SK-N-SH (cell line): ENCODE results near the gene SST. TPM values are rescaled to one million over a fixed set of nuclear protein-coding genes. Genes with fewer than 3 reads are reported as not detected.

Source experiments
- CTCF ChIA-PET: fragments of 300-600, 350-600 bp; formaldehyde crosslinking; extraction: SDS; loops from one replicate; lab custom pipeline; 2021; lab: Yijun Ruan, JAX
- POLR2A ChIA-PET: fragments of 350-600 bp; sonication (Branson Sonifier 250); formaldehyde crosslinking; extraction: SDS; loops from one replicate; lab custom pipeline; 2020; ENCODE audit warnings: antibody characterized with exemption, inconsistent platforms; lab: Yijun Ruan, JAX
- DNase-seq: peaks from one replicate; pipeline ENCODE4 v3.0.0; 2012
- H2AFZ ChIP-seq: fragments of 200-600 bp; sonication (generic); 2 replicates; pipeline ENCODE4 v1.8.1; 2016; ENCODE audit warnings: antibody characterized with exemption, mild to moderate bottlenecking, low read depth
- H3F3A ChIP-seq: fragments of 200-600 bp; sonication (generic); replicated peaks from 2 replicates; pipeline ENCODE3; 2016; ENCODE audit warnings: antibody characterized with exemption, mild to moderate bottlenecking; ENCODE audit not compliant: insufficient read depth
- H3K27ac ChIP-seq, 2 experiments: fragments of 200-500 bp in 1 of 2; fragments of 200-600 bp in 1 of 2; sonication (Bioruptor generic) in 1 of 2; sonication (generic), shearing (Covaris generic) in 1 of 2; 2 replicates each; pipeline versions ENCODE4 v1.5.1 to v1.6.1; 2014 to 2016; ENCODE audit warnings: low read depth in 2 of 2, inconsistent platforms in 1 of 2, low read length in 1 of 2, mild to moderate bottlenecking in 1 of 2, mixed read lengths in 1 of 2
- H3K27me3 ChIP-seq: fragments of 200-600 bp; sonication (generic), shearing (Covaris generic); 2 replicates; pipeline ENCODE4 v1.6.1; 2016; ENCODE audit warnings: mixed run types; ENCODE audit not compliant: insufficient read depth
- H3K36me3 ChIP-seq, 2 experiments: fragments of 200-500 bp in 1 of 2; fragments of 200-600 bp in 1 of 2; sonication (Bioruptor generic) in 1 of 2; sonication (generic) in 1 of 2; replicated peaks in 1 of 2; 2 replicates each; pipeline versions ENCODE3 to v1.5.1; 2014 to 2016; ENCODE audit warnings: low read length in 1 of 2, mild to moderate bottlenecking in 1 of 2; ENCODE audit not compliant: insufficient read depth in 2 of 2, control insufficient read depth in 1 of 2
- H3K4me1 ChIP-seq, 2 experiments: fragments of 200-500 bp in 1 of 2; fragments of 200-600 bp in 1 of 2; sonication (Bioruptor generic) in 1 of 2; sonication (generic), shearing (Covaris generic) in 1 of 2; 2 replicates each; pipeline versions ENCODE4 v1.5.1 to v1.6.1; 2014 to 2016; ENCODE audit warnings: low read depth in 1 of 2, low read length in 1 of 2, mixed run types in 1 of 2; ENCODE audit not compliant: insufficient read depth in 2 of 2, control insufficient read depth in 1 of 2
- H3K4me2 ChIP-seq: fragments of 200-600 bp; sonication (generic), shearing (Covaris generic); 2 replicates; pipeline ENCODE4 v1.6.1; 2017; ENCODE audit warnings: mixed run types
- H3K4me3 ChIP-seq, 2 experiments: fragments of 200-500 bp in 1 of 2; fragments of 200-600 bp in 1 of 2; sonication (Bioruptor generic) in 1 of 2; sonication (generic), shearing (Covaris generic) in 1 of 2; 2 replicates each; pipeline versions ENCODE4 v1.5.1 to v1.8.1; 2014 to 2016; ENCODE audit warnings: low read depth in 2 of 2, inconsistent platforms in 1 of 2, low read length in 1 of 2, mild to moderate bottlenecking in 1 of 2, mixed read lengths in 1 of 2, moderate library complexity in 1 of 2
- H3K79me2 ChIP-seq: fragments of 200-600 bp; sonication (generic); 2 replicates; pipeline ENCODE4 v1.8.1; 2017; ENCODE audit warnings: mild to moderate bottlenecking; ENCODE audit not compliant: insufficient read depth
- H3K9ac ChIP-seq: fragments of 200-600 bp; sonication (generic); 2 replicates; pipeline ENCODE4 v1.6.1; 2017; ENCODE audit warnings: mixed run types
- H3K9me2 ChIP-seq: fragments of 200-600 bp; sonication (generic); 2 replicates; pipeline ENCODE4 v1.6.1; 2017; ENCODE audit warnings: mixed run types
- H3K9me3 ChIP-seq: fragments of 200-600 bp; sonication (generic); 2 replicates; pipeline ENCODE4 v1.6.1; 2017; ENCODE audit warnings: mixed run types, mild to moderate bottlenecking, moderate library complexity
- H4K20me1 ChIP-seq: fragments of 200-600 bp; sonication (generic); 2 replicates; pipeline ENCODE4 v1.6.1; 2017; ENCODE audit warnings: mild to moderate bottlenecking, mixed run types; ENCODE audit not compliant: insufficient read depth
- FOXJ3 ChIP-seq: sonication (generic); formaldehyde crosslinking; IDR thresholded peaks from 2 replicates; pipeline ENCODE4 v1.5.1; 2020; ENCODE audit warnings: mild to moderate bottlenecking, missing genetic modification reagents
- GATA2 ChIP-seq: sonication (generic); formaldehyde crosslinking; IDR thresholded peaks from 2 replicates; pipeline ENCODE4 v1.5.0; 2020; ENCODE audit warnings: mild to moderate bottlenecking, missing genetic modification reagents
- RFX5 ChIP-seq: IDR thresholded peaks from 2 replicates; pipeline ENCODE4 v1.6.1; 2012; ENCODE audit warnings: mild to moderate bottlenecking, improper control_type of control experiment, low read length
- SIN3A ChIP-seq: IDR thresholded peaks from 2 replicates; pipeline ENCODE4 v1.6.1; 2012; ENCODE audit warnings: low read depth, mild to moderate bottlenecking, low read length, moderate library complexity, borderline replicate concordance
- TAF1 ChIP-seq: IDR thresholded peaks from 2 replicates; pipeline ENCODE4 v1.6.1; 2012; ENCODE audit warnings: low read depth, mild to moderate bottlenecking, low read length, moderate library complexity, borderline replicate concordance
- TEAD4 ChIP-seq: IDR thresholded peaks from 2 replicates; pipeline ENCODE4 v1.4.0; 2012; ENCODE audit warnings: mild to moderate bottlenecking, borderline replicate concordance; ENCODE audit not compliant: insufficient read depth
- WGBS: methylation state at CpG from one replicate; pipeline ENCODE4 v1.1.6; 2017; ENCODE audit warnings: low lambda C conversion rate; 5-methylcytosine and 5-hydroxymethylcytosine counted together
- polyA plus RNA-seq, 3 experiments: library from polyadenylated mRNA; depleted of rRNA; stranded (reverse); fragments of >200 nt; gene quantifications; 2 replicates each; pipeline ENCODE4 v1.2.3, GENCODE V29; 2012
- TF ChIP-seq, protein P1 (sequence below): IDR thresholded peaks from 2 replicates; pipeline ENCODE4 v1.6.1; 2012; ENCODE audit warnings: mild to moderate bottlenecking, low read depth, low read length, moderate library complexity
- TF ChIP-seq, protein P2 (sequence below): fragments of 200-600 bp; sonication (generic); IDR thresholded peaks from 2 replicates; pipeline ENCODE4 v1.6.1; 2017; ENCODE audit warnings: antibody characterized with exemption, mild to moderate bottlenecking, moderate library complexity
- TF ChIP-seq, protein P3 (sequence below): IDR thresholded peaks from 2 replicates; pipeline ENCODE4 v1.4.0; 2012; ENCODE audit warnings: low read depth
- TF ChIP-seq, protein P4 (sequence below): IDR thresholded peaks from 2 replicates; pipeline ENCODE4; 2012
- TF ChIP-seq, protein P5 (sequence below): IDR thresholded peaks from 2 replicates; pipeline ENCODE4 v1.4.0; 2012; ENCODE audit warnings: low read depth, borderline replicate concordance

Gene SST
- polyA plus RNA-seq, 1 of the 3 experiments (the other 2 are of a cell fraction) = not detected

DNA sequence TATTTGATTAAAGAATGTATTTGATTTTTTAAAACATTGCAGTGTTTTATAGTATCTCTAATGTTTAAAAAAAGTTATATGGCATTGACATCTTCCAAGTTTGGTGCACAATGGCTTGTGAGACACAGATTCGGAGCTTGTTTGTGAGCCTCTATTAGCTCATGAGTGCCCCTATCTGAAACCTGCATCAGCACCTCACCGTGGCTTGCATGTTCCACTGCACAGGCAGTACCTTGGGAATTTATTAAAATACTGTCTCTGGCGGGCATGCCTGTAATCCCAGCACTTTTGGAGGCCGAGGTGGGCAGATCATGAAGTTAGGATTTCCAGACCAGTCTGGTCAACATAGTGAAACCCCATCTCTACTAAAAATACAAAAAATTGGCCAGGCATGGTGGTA is 39.0 kb upstream of the SST start:
- Histone ChIP-seq H3K9ac (no peak overlapping the region), H3K27me3 (no peaks in the 10 kb centered on the region; the same call in 1 of the 2 replicates), H3K9me3 (no peaks in the 10 kb centered on the region), H3K79me2 (no peaks in the 10 kb centered on the region), H3K4me2 (no peak overlapping the region), H3K9me2 (no peaks in the 10 kb centered on the region), H2AFZ (no peak overlapping the region), H4K20me1 (no peaks in the 10 kb centered on the region), H3K4me3 (no peak overlapping the region), H3K4me1 (no peaks in the 10 kb centered on the region), H3K27ac (no peak overlapping the region), H3F3A (no peaks in the 10 kb centered on the region), H3K36me3 (no peaks in the 10 kb centered on the region)
- CTCF ChIA-PET = interaction anchor here (0.6 to 3.4 kb wide), 6 partner anchors 12 to 390 kb away, joined by 3 to 14 read pairs (median 4); no protein-coding TSS in a partner anchor
- WGBS = 10% methylated on average over 4 of the region's 4 CpGs
- TF ChIP-seq, protein P1, sequence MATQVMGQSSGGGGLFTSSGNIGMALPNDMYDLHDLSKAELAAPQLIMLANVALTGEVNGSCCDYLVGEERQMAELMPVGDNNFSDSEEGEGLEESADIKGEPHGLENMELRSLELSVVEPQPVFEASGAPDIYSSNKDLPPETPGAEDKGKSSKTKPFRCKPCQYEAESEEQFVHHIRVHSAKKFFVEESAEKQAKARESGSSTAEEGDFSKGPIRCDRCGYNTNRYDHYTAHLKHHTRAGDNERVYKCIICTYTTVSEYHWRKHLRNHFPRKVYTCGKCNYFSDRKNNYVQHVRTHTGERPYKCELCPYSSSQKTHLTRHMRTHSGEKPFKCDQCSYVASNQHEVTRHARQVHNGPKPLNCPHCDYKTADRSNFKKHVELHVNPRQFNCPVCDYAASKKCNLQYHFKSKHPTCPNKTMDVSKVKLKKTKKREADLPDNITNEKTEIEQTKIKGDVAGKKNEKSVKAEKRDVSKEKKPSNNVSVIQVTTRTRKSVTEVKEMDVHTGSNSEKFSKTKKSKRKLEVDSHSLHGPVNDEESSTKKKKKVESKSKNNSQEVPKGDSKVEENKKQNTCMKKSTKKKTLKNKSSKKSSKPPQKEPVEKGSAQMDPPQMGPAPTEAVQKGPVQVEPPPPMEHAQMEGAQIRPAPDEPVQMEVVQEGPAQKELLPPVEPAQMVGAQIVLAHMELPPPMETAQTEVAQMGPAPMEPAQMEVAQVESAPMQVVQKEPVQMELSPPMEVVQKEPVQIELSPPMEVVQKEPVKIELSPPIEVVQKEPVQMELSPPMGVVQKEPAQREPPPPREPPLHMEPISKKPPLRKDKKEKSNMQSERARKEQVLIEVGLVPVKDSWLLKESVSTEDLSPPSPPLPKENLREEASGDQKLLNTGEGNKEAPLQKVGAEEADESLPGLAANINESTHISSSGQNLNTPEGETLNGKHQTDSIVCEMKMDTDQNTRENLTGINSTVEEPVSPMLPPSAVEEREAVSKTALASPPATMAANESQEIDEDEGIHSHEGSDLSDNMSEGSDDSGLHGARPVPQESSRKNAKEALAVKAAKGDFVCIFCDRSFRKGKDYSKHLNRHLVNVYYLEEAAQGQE = no peak
- TF ChIP-seq, protein P2, sequence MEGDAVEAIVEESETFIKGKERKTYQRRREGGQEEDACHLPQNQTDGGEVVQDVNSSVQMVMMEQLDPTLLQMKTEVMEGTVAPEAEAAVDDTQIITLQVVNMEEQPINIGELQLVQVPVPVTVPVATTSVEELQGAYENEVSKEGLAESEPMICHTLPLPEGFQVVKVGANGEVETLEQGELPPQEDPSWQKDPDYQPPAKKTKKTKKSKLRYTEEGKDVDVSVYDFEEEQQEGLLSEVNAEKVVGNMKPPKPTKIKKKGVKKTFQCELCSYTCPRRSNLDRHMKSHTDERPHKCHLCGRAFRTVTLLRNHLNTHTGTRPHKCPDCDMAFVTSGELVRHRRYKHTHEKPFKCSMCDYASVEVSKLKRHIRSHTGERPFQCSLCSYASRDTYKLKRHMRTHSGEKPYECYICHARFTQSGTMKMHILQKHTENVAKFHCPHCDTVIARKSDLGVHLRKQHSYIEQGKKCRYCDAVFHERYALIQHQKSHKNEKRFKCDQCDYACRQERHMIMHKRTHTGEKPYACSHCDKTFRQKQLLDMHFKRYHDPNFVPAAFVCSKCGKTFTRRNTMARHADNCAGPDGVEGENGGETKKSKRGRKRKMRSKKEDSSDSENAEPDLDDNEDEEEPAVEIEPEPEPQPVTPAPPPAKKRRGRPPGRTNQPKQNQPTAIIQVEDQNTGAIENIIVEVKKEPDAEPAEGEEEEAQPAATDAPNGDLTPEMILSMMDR = peak; percentile 30; the same call in 1 of the 2 replicates
- POLR2A ChIA-PET = no interaction called here
- DNase-seq = no peak

DNA sequence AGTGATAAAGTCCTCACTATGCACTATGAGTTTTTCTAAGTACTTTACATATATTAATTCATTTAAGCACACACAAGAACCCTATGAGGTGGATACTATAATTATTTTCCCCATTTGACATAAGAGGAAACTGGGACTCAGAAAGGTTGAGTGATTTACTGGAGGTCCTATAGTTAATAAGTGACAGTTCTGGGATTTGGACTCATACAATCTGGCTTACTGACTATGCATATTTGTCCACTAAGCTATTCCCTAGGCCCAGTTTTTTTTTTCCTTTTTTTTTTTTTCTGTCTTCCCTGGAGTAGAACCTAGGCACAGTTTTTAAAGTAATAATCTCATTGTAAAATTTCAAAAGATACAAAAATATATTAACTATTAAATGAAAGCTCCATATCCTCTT is 38.5 kb upstream of the SST start:
- Histone ChIP-seq H3K36me3 (no peaks in the 10 kb centered on the region), H3F3A (no peaks in the 10 kb centered on the region), H3K9ac (no peak overlapping the region), H3K27me3 (no peaks in the 10 kb centered on the region; the same call in 1 of the 2 replicates), H3K4me2 (no peak overlapping the region), H2AFZ (no peak overlapping the region), H3K79me2 (no peaks in the 10 kb centered on the region), H3K4me1 (no peaks in the 10 kb centered on the region), H3K9me2 (no peaks in the 10 kb centered on the region), H3K27ac (no peak overlapping the region), H3K9me3 (no peaks in the 10 kb centered on the region), H3K4me3 (no peak overlapping the region), H4K20me1 (no peaks in the 10 kb centered on the region)
- ChIA-PET POLR2A (no interaction called here), CTCF (interaction anchor here (1.0 to 3.4 kb wide), 5 partner anchors 11 to 390 kb away, joined by 3 to 14 read pairs (median 4); no protein-coding TSS in a partner anchor)
- DNase-seq = no peak
- TF ChIP-seq, protein P2 = no peak
- TF ChIP-seq GATA2 (CRISPR knock-in tag) = no peak
- no peak for TF ChIP-seq SIN3A
- no peak for TF ChIP-seq FOXJ3 (CRISPR knock-in tag)
- TF ChIP-seq, protein P3, sequence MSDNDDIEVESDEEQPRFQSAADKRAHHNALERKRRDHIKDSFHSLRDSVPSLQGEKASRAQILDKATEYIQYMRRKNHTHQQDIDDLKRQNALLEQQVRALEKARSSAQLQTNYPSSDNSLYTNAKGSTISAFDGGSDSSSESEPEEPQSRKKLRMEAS = no peak
- TF ChIP-seq, protein P4, sequence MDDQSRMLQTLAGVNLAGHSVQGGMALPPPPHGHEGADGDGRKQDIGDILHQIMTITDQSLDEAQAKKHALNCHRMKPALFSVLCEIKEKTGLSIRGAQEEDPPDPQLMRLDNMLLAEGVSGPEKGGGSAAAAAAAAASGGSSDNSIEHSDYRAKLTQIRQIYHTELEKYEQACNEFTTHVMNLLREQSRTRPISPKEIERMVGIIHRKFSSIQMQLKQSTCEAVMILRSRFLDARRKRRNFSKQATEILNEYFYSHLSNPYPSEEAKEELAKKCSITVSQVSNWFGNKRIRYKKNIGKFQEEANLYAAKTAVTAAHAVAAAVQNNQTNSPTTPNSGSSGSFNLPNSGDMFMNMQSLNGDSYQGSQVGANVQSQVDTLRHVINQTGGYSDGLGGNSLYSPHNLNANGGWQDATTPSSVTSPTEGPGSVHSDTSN = no peak
- TF ChIP-seq TAF1 = no peak
- no peak for TF ChIP-seq RFX5
- TF ChIP-seq, protein P1 = no peak
- TF ChIP-seq TEAD4 = no peak
- TF ChIP-seq, protein P5, sequence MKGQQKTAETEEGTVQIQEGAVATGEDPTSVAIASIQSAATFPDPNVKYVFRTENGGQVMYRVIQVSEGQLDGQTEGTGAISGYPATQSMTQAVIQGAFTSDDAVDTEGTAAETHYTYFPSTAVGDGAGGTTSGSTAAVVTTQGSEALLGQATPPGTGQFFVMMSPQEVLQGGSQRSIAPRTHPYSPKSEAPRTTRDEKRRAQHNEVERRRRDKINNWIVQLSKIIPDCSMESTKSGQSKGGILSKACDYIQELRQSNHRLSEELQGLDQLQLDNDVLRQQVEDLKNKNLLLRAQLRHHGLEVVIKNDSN = no peak
